ENCODE measurements around the gene TMEM129. TPM values are rescaled to one million over a fixed set of nuclear protein-coding genes. Genes with fewer than 3 reads are reported as not detected.

Gene TMEM129
- total RNA-seq, 1 experiment from 2014 or later, result 29.8 TPM

- no TSS peak for BruUV-seq (replicated peaks)
Measured at GRCh38 chr4:1762264-1763010, 41.3 kb upstream of the TMEM129 start.

GRCh38 chr4:1761130-1761689 is 40.1 kb upstream of the TMEM129 start:
- no peaks in the 10 kb centered on the region for H3K36me3 Mint-ChIP-seq (ENCODE audit: insufficient read depth, unreplicated experiment)
- H3K27me3 Mint-ChIP-seq (ENCODE audit: unreplicated experiment), result peaks cover 8% of the 10 kb centered on the region
- DNase-seq, result no peak
- no TSS peak for BruUV-seq (replicated peaks)
- intact Hi-C loops (cut with micrococcal nuclease; ENCODE audit: unreplicated experiment), result no loop called here
- H3K4me3 Mint-ChIP-seq (ENCODE audit: low read depth, unreplicated experiment), result no peak overlapping the region
- H3K9me3 Mint-ChIP-seq (ENCODE audit: low read depth, unreplicated experiment), result no peaks in the 10 kb centered on the region
- no peak for TF ChIP-seq CTCF (IDR thresholded peaks at IDR 0.05; ENCODE audit: unreplicated experiment)
- peaks cover 6% of the 10 kb centered on the region for H3K4me1 Mint-ChIP-seq (ENCODE audit: low read depth, unreplicated experiment)
- CTCF ChIA-PET, result interaction anchor here (0.6 kb wide), 1 partner anchor 21 kb away, joined by 4 read pairs; no protein-coding TSS in a partner anchor
- no peak overlapping the region for H3K27ac Mint-ChIP-seq (ENCODE audit: unreplicated experiment)

More at GRCh38 chr4:1762264-1763010, 41.3 kb upstream of the TMEM129 start:
- intact Hi-C loops (cut with micrococcal nuclease; ENCODE audit: unreplicated experiment), result no loop called here
- CTCF ChIA-PET, result interaction anchor here (0.6 to 1.6 kb wide), 2 partner anchors 10 to 24 kb away, joined by 3 to 4 read pairs; no protein-coding TSS in a partner anchor
- H3K4me3 Mint-ChIP-seq (ENCODE audit: low read depth, unreplicated experiment), result no peak overlapping the region
- peaks cover 6% of the 10 kb centered on the region for H3K4me1 Mint-ChIP-seq (ENCODE audit: low read depth, unreplicated experiment)
- no peak for DNase-seq
- peaks cover 8% of the 10 kb centered on the region for H3K27me3 Mint-ChIP-seq (ENCODE audit: unreplicated experiment)
- no peaks in the 10 kb centered on the region for H3K36me3 Mint-ChIP-seq (ENCODE audit: insufficient read depth, unreplicated experiment)
- no peak overlapping the region for H3K27ac Mint-ChIP-seq (ENCODE audit: unreplicated experiment)
- no peaks in the 10 kb centered on the region for H3K9me3 Mint-ChIP-seq (ENCODE audit: low read depth, unreplicated experiment)
- no peak for TF ChIP-seq CTCF (IDR thresholded peaks at IDR 0.05; ENCODE audit: unreplicated experiment)

GRCh38 chr4:1760521-1761071 is 39.5 kb upstream of the TMEM129 start:
- CTCF ChIA-PET, result interaction anchor here (0.6 kb wide), 1 partner anchor 22 kb away, joined by 4 read pairs; no protein-coding TSS in a partner anchor

GRCh38 chr4:1759818-1760223 is 38.7 kb upstream of the TMEM129 start:
- Mint-ChIP-seq H3K4me3 (ENCODE audit: low read depth, unreplicated experiment) (no peak overlapping the region), H3K36me3 (ENCODE audit: insufficient read depth, unreplicated experiment) (no peaks in the 10 kb centered on the region), H3K9me3 (ENCODE audit: low read depth, unreplicated experiment) (no peaks in the 10 kb centered on the region), H3K27ac (ENCODE audit: unreplicated experiment) (no peak overlapping the region), H3K27me3 (ENCODE audit: unreplicated experiment) (peaks cover 8% of the 10 kb centered on the region), H3K4me1 (ENCODE audit: low read depth, unreplicated experiment) (no peaks in the 10 kb centered on the region)
- CTCF ChIA-PET, result no interaction called here
- no peak for TF ChIP-seq CTCF (IDR thresholded peaks at IDR 0.05; ENCODE audit: unreplicated experiment)
- no peak for DNase-seq
- intact Hi-C loops (cut with micrococcal nuclease; ENCODE audit: unreplicated experiment), result no loop called here
- BruUV-seq (replicated peaks), result no TSS peak

More at GRCh38 chr4:1760521-1761071, 39.5 kb upstream of the TMEM129 start:
- Mint-ChIP-seq H3K36me3 (ENCODE audit: insufficient read depth, unreplicated experiment) (no peaks in the 10 kb centered on the region), H3K4me1 (ENCODE audit: low read depth, unreplicated experiment) (peaks cover 4% of the 10 kb centered on the region), H3K27me3 (ENCODE audit: unreplicated experiment) (peaks cover 8% of the 10 kb centered on the region), H3K4me3 (ENCODE audit: low read depth, unreplicated experiment) (no peak overlapping the region), H3K27ac (ENCODE audit: unreplicated experiment) (no peak overlapping the region), H3K9me3 (ENCODE audit: low read depth, unreplicated experiment) (no peaks in the 10 kb centered on the region)
- no peak for DNase-seq
- intact Hi-C loops (cut with micrococcal nuclease; ENCODE audit: unreplicated experiment), result no loop called here
- no TSS peak for BruUV-seq (replicated peaks)
- no peak for TF ChIP-seq CTCF (IDR thresholded peaks at IDR 0.05; ENCODE audit: unreplicated experiment)
